ENCODE results near the gene ZNF182.
"Not testable (repeated sequence)": the region's sequence is repeated elsewhere in the genome, so short reads cannot be mapped to it uniquely, and the experiment has no call there.

The ZNF182 gene

DNA sequence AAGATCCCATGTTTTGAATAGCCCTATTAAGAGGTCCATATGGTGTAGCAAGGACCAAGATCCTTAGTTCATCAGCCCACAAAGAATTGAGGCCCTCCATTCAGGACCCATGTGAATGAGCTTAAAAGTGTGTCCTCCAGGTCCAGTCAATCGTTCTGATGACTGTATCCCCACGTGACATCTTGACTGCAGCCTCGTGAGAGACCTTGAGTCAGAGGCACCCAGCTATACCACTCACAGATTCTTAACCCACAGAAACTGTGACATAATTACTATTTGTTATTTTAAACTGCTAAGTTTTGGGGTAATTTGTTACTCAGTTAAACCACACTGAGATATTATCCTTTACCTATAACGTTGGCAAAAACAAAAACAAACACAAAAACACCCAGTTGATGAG lies 62.4 kb downstream of the ZNF182 start:
- no peak overlapping the region for H3K4me3 ChIP-seq (ENCODE audit: low read depth, low read length)
- TF ChIP-seq, protein P1, sequence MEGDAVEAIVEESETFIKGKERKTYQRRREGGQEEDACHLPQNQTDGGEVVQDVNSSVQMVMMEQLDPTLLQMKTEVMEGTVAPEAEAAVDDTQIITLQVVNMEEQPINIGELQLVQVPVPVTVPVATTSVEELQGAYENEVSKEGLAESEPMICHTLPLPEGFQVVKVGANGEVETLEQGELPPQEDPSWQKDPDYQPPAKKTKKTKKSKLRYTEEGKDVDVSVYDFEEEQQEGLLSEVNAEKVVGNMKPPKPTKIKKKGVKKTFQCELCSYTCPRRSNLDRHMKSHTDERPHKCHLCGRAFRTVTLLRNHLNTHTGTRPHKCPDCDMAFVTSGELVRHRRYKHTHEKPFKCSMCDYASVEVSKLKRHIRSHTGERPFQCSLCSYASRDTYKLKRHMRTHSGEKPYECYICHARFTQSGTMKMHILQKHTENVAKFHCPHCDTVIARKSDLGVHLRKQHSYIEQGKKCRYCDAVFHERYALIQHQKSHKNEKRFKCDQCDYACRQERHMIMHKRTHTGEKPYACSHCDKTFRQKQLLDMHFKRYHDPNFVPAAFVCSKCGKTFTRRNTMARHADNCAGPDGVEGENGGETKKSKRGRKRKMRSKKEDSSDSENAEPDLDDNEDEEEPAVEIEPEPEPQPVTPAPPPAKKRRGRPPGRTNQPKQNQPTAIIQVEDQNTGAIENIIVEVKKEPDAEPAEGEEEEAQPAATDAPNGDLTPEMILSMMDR (IDR thresholded peaks at IDR 0.05; ENCODE audit: control insufficient read depth, extremely low read depth, insufficient read depth) = no peak
- DNase-seq (ENCODE audit: low read depth) = no peak

GRCh38 chrX:47940448-47940847 lies 63.3 kb downstream of the ZNF182 start:
- TF ChIP-seq, protein P1 (IDR thresholded peaks at IDR 0.05; ENCODE audit: control insufficient read depth, extremely low read depth, insufficient read depth) = no peak
- no peak for DNase-seq (ENCODE audit: low read depth)

DNA sequence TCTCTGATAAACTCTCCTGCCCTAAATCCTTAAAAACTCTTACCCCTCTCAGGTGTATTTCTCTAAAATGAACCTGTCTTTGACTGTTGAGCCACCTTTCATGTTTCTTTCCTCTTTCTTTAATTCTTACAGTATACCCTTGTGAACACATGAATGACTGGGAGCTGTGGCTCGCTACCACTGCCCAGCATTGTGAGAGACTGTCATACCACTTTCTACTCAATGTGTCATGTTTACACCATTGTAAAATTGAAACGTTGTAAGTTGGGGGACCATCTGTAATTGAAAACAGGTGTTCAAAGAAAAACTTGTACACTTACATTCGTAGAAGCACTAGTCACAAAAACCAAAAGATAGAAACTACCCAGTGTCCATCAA lies 66.9 kb downstream of the ZNF182 start:
- DNase-seq (ENCODE audit: low read depth) = no peak
- H3K4me3 ChIP-seq (ENCODE audit: low read depth, low read length) = no peak overlapping the region
- TF ChIP-seq, protein P1 (IDR thresholded peaks at IDR 0.05; ENCODE audit: control insufficient read depth, extremely low read depth, insufficient read depth) = no peak

More at GRCh38 chrX:47940448-47940847, 63.3 kb downstream of the ZNF182 start:
- no peak overlapping the region for H3K4me3 ChIP-seq (ENCODE audit: low read depth, low read length)

- DNase-seq (ENCODE audit: low read depth) = no peak
- H3K4me3 ChIP-seq (ENCODE audit: low read depth, low read length) = no peak overlapping the region
- TF ChIP-seq, protein P1 (IDR thresholded peaks at IDR 0.05; ENCODE audit: control insufficient read depth, extremely low read depth, insufficient read depth) = no peak
These were observed 67.4 kb downstream of the ZNF182 start for GRCh38 chrX:47936224-47936939.

GRCh38 chrX:47933946-47934345 lies 69.8 kb downstream of the ZNF182 start:
- TF ChIP-seq, protein P1 (IDR thresholded peaks at IDR 0.05; ENCODE audit: control insufficient read depth, extremely low read depth, insufficient read depth) = no peak
- DNase-seq (ENCODE audit: low read depth) = no peak
- H3K4me3 ChIP-seq (ENCODE audit: low read depth, low read length) = no peak overlapping the region

DNA sequence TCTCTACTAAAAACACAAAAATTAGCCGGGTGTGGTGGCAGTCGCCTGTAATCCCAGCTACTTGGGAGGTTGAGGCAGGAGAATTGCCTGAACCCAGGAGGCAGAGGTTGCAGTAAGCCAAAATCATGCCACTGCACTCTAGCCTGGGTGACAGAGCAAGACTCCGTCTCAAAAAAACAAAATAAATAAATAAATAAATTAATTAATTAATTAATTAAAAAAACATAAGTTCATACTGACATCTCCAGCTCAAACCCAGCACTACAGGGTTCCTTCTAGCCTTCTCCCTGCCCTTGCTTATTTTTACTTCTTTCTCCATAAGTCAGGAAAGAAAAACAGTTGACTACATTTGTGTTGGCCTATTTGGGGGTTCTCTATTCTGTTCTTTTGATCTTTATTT lies 71.8 kb downstream of the ZNF182 start:
- DNase-seq (ENCODE audit: low read depth); H3K4me3 ChIP-seq (ENCODE audit: low read depth, low read length): not testable (repeated sequence)
- TF ChIP-seq, protein P1 (IDR thresholded peaks at IDR 0.05; ENCODE audit: control insufficient read depth, extremely low read depth, insufficient read depth) = 0 out of 2 replicates have a peak, but pooled peaks have one; percentile 9

GRCh38 chrX:47927212-47927611 lies 76.6 kb downstream of the ZNF182 start:
- TF ChIP-seq, protein P1 (IDR thresholded peaks at IDR 0.05; ENCODE audit: control insufficient read depth, extremely low read depth, insufficient read depth) = no peak
- no peak overlapping the region for H3K4me3 ChIP-seq (ENCODE audit: low read depth, low read length)
- no peak for DNase-seq (ENCODE audit: low read depth)

Measured in LNCaP clone FGC (cell line).